PC-3 (cell line): ENCODE measurements around the gene MAMDC2. TPM values are rescaled to one million over a fixed set of nuclear protein-coding genes. Genes with fewer than 3 reads are reported as not detected.

Experiments used
- ATAC-seq: fragments of 200-7000 bp; cut with Tn5 transposase; 2 replicates; pipeline ENCODE4 v1.9.1; 2020; ENCODE audit warnings: mild to moderate bottlenecking, moderate library complexity
- BruUV-seq: library from RNA; stranded (reverse); fragments of 400-500 nt; replicated peaks from 2 replicates; lab custom pipeline; 2021; lab: Mats Ljungman, UMichigan
- CTCF ChIA-PET: fragments of 300-600 bp; sonication (Branson Sonifier 250); formaldehyde crosslinking; loops from one replicate; lab custom pipeline; 2022; ENCODE audit warnings: antibody characterized with exemption; lab: Charles Lee
- POLR2A ChIA-PET: fragments of 300-600 bp; sonication (Branson Sonifier 250); formaldehyde crosslinking; loops from one replicate; lab custom pipeline; 2022; ENCODE audit warnings: antibody characterized with exemption; ENCODE audit not compliant: unreplicated experiment; lab: Charles Lee
- DNase-seq: peaks from one replicate; pipeline ENCODE4 v3.0.0-alpha.2; 2015
- H2AFZ ChIP-seq: fragments of 300-600 bp; sonication (generic); 2 replicates; pipeline ENCODE4 v1.6.0; 2016; ENCODE audit warnings: antibody characterized with exemption, low read length
- H3F3A ChIP-seq: fragments of 300-600 bp; sonication (generic); one replicate; pipeline ENCODE4 v1.6.0; 2017; ENCODE audit warnings: antibody characterized with exemption, low read length, control low read depth, mild to moderate bottlenecking; ENCODE audit not compliant: unreplicated experiment
- H3K27ac ChIP-seq: fragments of 300-600 bp; sonication (generic); 2 replicates; pipeline ENCODE4 v1.5.1; 2016; ENCODE audit warnings: mild to moderate bottlenecking, low read length
- H3K27me3 ChIP-seq: fragments of 300-600 bp; sonication (generic); 2 replicates; pipeline ENCODE4 v1.6.1; 2016; ENCODE audit warnings: low read length, mixed read lengths
- H3K36me3 ChIP-seq: fragments of 300-600 bp; sonication (generic); 2 replicates; pipeline ENCODE4 v1.6.1; 2016; ENCODE audit warnings: low read depth, mixed run types, low read length, mixed read lengths
- H3K4me1 ChIP-seq: fragments of 300-600 bp; sonication (generic); 2 replicates; pipeline ENCODE4 v1.5.1; 2016; ENCODE audit warnings: low read length; ENCODE audit not compliant: insufficient read depth
- H3K4me2 ChIP-seq: fragments of 300-600 bp; sonication (generic); 2 replicates; pipeline ENCODE4 v1.6.0; 2016; ENCODE audit warnings: low read length
- H3K4me3 ChIP-seq: fragments of 300-600 bp; sonication (generic); 2 replicates; pipeline ENCODE4 v1.5.1; 2016; ENCODE audit warnings: mild to moderate bottlenecking, low read length, mixed read lengths
- H3K79me2 ChIP-seq: fragments of 300-600 bp; sonication (generic); 2 replicates; pipeline ENCODE4 v1.6.1; 2017; ENCODE audit warnings: low read length, mixed read lengths
- H3K9ac ChIP-seq: fragments of 300-600 bp; sonication (generic); 2 replicates; pipeline ENCODE4 v1.6.0; 2016; ENCODE audit warnings: mild to moderate bottlenecking, low read length
- H3K9me2 ChIP-seq: fragments of 300-600 bp; sonication (generic); replicated peaks from 2 replicates; pipeline ENCODE4 v1.6.1; 2016; ENCODE audit warnings: mixed run types, low read length, mixed read lengths
- H3K9me3 ChIP-seq: fragments of 300-600 bp; sonication (generic); 2 replicates; pipeline ENCODE4 v1.6.1; 2016; ENCODE audit warnings: low read length, mixed read lengths
- H4K20me1 ChIP-seq: fragments of 300-600 bp; sonication (generic); 2 replicates; pipeline ENCODE4 v1.6.1; 2016; ENCODE audit warnings: low read length, mixed read lengths
- EZH2 ChIP-seq: fragments of 300-600 bp; sonication (generic); IDR thresholded peaks from one replicate; pipeline ENCODE4 v1.6.1; 2017; ENCODE audit warnings: antibody characterized with exemption, mild to moderate bottlenecking, low read length; ENCODE audit not compliant: unreplicated experiment
- EZH2phosphoT487 ChIP-seq: fragments of 300-600 bp; sonication (generic); IDR thresholded peaks from 2 replicates; pipeline ENCODE4 v1.6.1; 2018; ENCODE audit warnings: mild to moderate bottlenecking, antibody characterized with exemption, low read length, borderline replicate concordance
- intact Hi-C: fragments of 100-400 bp; cut with micrococcal nuclease; formaldehyde crosslinking; loops from 2 replicates; pipeline ENCODE4 v1.9.0; 2023
- total RNA-seq: library from RNA; depleted of rRNA; stranded (reverse); fragments of >200 nt; gene quantifications from 2 replicates; pipeline ENCODE4 v1.2.3, GENCODE V29; 2014
- TF ChIP-seq, protein P1 (sequence below): fragments of 300-600 bp; sonication (generic); conservative IDR thresholded peaks from 2 replicates; pipeline ENCODE4 v1.5.1; 2017; ENCODE audit warnings: antibody characterized with exemption, low read depth, mild to moderate bottlenecking, low read length

The MAMDC2 gene
- total RNA-seq, 1 experiment from 2014 or later: not detected

DNA sequence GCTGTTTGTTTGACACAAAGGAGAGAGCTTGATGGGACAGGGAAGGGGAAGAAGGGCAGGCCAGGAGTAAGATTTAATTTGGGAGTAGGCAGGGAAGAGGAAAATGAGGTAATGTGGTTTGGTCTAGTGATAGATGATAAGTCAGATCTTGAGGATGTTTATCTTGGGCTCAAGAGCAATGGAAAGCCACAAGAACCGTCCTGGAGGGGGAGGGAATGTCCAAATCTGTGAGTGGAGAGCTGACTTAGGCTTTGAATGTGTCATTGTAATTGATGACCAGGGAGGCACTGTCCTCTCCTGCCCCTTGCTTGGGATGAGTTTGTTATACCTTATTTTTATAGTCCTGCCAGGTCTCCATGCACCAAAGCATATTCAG lies 37.5 kb downstream of the MAMDC2 start:
- no peak overlapping the region for H2AFZ ChIP-seq
- H3K9me3 ChIP-seq: no peaks in the 10 kb centered on the region
- H3K79me2 ChIP-seq: no peaks in the 10 kb centered on the region
- peaks cover 21% of the 10 kb centered on the region; the same call in 1 of the 2 replicates for H3K4me1 ChIP-seq
- no TSS peak for BruUV-seq
- H3K27ac ChIP-seq: peak overlapping the region; percentile 18; the same call in 1 of the 2 replicates
- peak; percentile 44 for DNase-seq
- H3K4me3 ChIP-seq: no peak overlapping the region
- H3K27me3 ChIP-seq: peaks cover 11% of the 10 kb centered on the region
- intact Hi-C loops: no loop called here
- no peak overlapping the region for H3K9ac ChIP-seq
- no peaks in the 10 kb centered on the region for H3F3A ChIP-seq
- H3K4me2 ChIP-seq: peak overlapping the region; percentile 49; the same call in 1 of the 2 replicates
- H3K9me2 ChIP-seq: no peaks in the 10 kb centered on the region
- CTCF ChIA-PET: no interaction called here
- H3K36me3 ChIP-seq: no peaks in the 10 kb centered on the region
- H4K20me1 ChIP-seq: no peaks in the 10 kb centered on the region
- POLR2A ChIA-PET: no interaction called here
- ATAC-seq: no peak
- TF ChIP-seq, protein P1, sequence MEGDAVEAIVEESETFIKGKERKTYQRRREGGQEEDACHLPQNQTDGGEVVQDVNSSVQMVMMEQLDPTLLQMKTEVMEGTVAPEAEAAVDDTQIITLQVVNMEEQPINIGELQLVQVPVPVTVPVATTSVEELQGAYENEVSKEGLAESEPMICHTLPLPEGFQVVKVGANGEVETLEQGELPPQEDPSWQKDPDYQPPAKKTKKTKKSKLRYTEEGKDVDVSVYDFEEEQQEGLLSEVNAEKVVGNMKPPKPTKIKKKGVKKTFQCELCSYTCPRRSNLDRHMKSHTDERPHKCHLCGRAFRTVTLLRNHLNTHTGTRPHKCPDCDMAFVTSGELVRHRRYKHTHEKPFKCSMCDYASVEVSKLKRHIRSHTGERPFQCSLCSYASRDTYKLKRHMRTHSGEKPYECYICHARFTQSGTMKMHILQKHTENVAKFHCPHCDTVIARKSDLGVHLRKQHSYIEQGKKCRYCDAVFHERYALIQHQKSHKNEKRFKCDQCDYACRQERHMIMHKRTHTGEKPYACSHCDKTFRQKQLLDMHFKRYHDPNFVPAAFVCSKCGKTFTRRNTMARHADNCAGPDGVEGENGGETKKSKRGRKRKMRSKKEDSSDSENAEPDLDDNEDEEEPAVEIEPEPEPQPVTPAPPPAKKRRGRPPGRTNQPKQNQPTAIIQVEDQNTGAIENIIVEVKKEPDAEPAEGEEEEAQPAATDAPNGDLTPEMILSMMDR: no peak
- no peak for TF ChIP-seq EZH2
- no peak for TF ChIP-seq EZH2phosphoT487

DNA sequence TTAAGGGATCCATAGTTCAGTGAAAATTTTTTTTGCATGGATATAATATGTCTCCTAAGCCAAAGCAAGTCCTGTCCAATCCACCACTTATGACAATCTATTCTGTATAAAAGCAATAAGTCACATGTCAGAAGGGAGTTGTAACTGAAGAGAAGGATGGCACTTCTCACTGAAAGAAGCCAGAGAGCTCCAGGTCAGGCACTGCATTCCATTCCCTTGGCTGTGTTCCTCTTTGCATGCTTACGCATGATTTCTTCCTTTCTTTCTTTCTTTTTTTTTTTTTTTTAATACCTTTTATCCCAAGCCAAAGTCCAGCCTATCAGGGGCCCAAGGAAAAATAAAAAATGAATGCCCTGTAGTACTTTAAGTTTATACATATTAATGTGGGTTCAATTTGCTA lies 39.8 kb downstream of the MAMDC2 start:
- H3K36me3 ChIP-seq: no peaks in the 10 kb centered on the region
- no TSS peak for BruUV-seq
- no peaks in the 10 kb centered on the region for H3K9me2 ChIP-seq
- no peak for DNase-seq
- peaks cover 21% of the 10 kb centered on the region; the same call in 1 of the 2 replicates for H3K4me1 ChIP-seq
- H2AFZ ChIP-seq: no peak overlapping the region
- H3K9me3 ChIP-seq: no peaks in the 10 kb centered on the region
- intact Hi-C loops: no loop called here
- CTCF ChIA-PET: no interaction called here
- no peak overlapping the region for H3K27ac ChIP-seq
- ATAC-seq: no peak
- no peaks in the 10 kb centered on the region for H3K79me2 ChIP-seq
- H3K4me3 ChIP-seq: no peak overlapping the region
- H3F3A ChIP-seq: no peaks in the 10 kb centered on the region
- no peaks in the 10 kb centered on the region for H3K27me3 ChIP-seq
- H4K20me1 ChIP-seq: no peaks in the 10 kb centered on the region
- H3K9ac ChIP-seq: no peak overlapping the region
- POLR2A ChIA-PET: no interaction called here
- TF ChIP-seq, protein P1: no peak
- TF ChIP-seq EZH2: no peak
- TF ChIP-seq EZH2phosphoT487: no peak
- H3K4me2 ChIP-seq: no peak overlapping the region

DNA sequence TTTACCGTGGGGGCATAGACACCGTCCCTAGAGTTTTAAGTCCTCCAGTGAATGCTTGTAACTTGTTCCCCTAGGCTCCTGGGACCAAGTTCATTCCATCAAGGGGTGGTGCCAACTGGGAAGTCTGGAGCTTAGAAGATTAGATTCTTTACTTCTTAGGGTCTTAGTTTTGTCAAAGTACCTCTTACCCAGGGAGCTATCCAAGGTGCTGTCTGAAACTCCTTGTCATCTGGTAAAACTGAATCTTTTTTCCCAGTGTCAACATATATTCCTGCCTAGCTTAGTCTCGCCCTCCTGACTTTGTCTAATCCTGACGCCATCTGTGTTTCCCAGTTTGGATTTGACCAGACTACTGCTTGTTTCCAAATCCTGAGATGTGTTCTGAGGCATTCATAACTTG lies 41.6 kb downstream of the MAMDC2 start:
- intact Hi-C loops: no loop called here
- no peaks in the 10 kb centered on the region for H4K20me1 ChIP-seq
- H3K9ac ChIP-seq: no peak overlapping the region
- no peaks in the 10 kb centered on the region for H3K36me3 ChIP-seq
- ChIA-PET CTCF (no interaction called here), POLR2A (no interaction called here)
- no peak overlapping the region for H3K4me3 ChIP-seq
- H3K4me1 ChIP-seq: peaks cover 13% of the 10 kb centered on the region; the same call in 1 of the 2 replicates
- no TSS peak for BruUV-seq
- peak; percentile 40 for DNase-seq
- TF ChIP-seq EZH2phosphoT487: no peak
- no peak for TF ChIP-seq EZH2
- TF ChIP-seq, protein P1: no peak
- no peak for ATAC-seq
- no peak overlapping the region for H2AFZ ChIP-seq
- no peaks in the 10 kb centered on the region for H3K79me2 ChIP-seq
- H3K27ac ChIP-seq: no peak overlapping the region
- H3K9me3 ChIP-seq: no peaks in the 10 kb centered on the region
- H3K9me2 ChIP-seq: no peaks in the 10 kb centered on the region
- H3F3A ChIP-seq: no peaks in the 10 kb centered on the region
- no peaks in the 10 kb centered on the region for H3K27me3 ChIP-seq
- no peak overlapping the region for H3K4me2 ChIP-seq
